Thyroid gland (tissue), 4 donors: ENCODE data around the gene HFM1.

Experiments used
- CTCF ChIP-seq, 6 experiments: fragments of 200-600 bp in 3 of 6; fragments of 450-650 bp in 3 of 6; sonication (generic) in 3 of 6; IDR thresholded peaks; one replicate each; pipeline ENCODE4 v1.5.1; 2016 to 2019; ENCODE audit warnings: antibody characterized with exemption in 6 of 6, mild to moderate bottlenecking in 2 of 6, inconsistent platforms in 1 of 6, moderate library complexity in 1 of 6
- POLR2A ChIP-seq, 2 donors: fragments of 450-650 bp; IDR thresholded peaks; one replicate each; pipeline ENCODE4 v1.6.1; 2017; ENCODE audit warnings: antibody characterized with exemption in 2 of 2, mild to moderate bottlenecking in 2 of 2, moderate library complexity in 1 of 2

- no peak for TF ChIP-seq CTCF (IDR thresholded peaks at IDR 0.05)
- TF ChIP-seq POLR2A (IDR thresholded peaks at IDR 0.05), result no peak
Measured at GRCh38 chr1:91397605-91398004, 7.0 kb downstream of the HFM1 start.
